GM19468 (cell line): ENCODE results near the gene KIR2DL1.
"Not testable (repeated sequence)": the region's sequence is repeated elsewhere in the genome, so short reads cannot be mapped to it uniquely, and the experiment has no call there.

ENCODE experiments used
- ATAC-seq: cut with Tn5 transposase; IDR thresholded peaks from one replicate; pipeline ENCODE4 v1.9.1; 2021; ENCODE audit warnings: mild to moderate bottlenecking, moderate library complexity, moderate number of reproducible peaks; ENCODE audit not compliant: unreplicated experiment; ENCODE audit errors: extremely low read depth

KIR2DL1 gene

GRCh38 chr19:54816251-54816650, 46.7 kb downstream of the KIR2DL1 start, which contains the start of gene KIR3DL1:
Gene KIR3DL1, plus strand, starts transcription at chr19:54816468.
- ATAC-seq = not testable (repeated sequence)

GRCh38 chr19:54817670-54818536, 48.3 kb downstream of the KIR2DL1 start:
- ATAC-seq = no peak

- ATAC-seq = not testable (repeated sequence)
Observed at GRCh38 chr19:54824416-54824815, 54.8 kb downstream of the KIR2DL1 start.

- not testable (repeated sequence) for ATAC-seq
Observed at GRCh38 chr19:54825326-54825725, 55.7 kb downstream of the KIR2DL1 start.

GRCh38 chr19:54828064-54828463, 58.5 kb downstream of the KIR2DL1 start:
- ATAC-seq = not testable (repeated sequence)

DNA sequence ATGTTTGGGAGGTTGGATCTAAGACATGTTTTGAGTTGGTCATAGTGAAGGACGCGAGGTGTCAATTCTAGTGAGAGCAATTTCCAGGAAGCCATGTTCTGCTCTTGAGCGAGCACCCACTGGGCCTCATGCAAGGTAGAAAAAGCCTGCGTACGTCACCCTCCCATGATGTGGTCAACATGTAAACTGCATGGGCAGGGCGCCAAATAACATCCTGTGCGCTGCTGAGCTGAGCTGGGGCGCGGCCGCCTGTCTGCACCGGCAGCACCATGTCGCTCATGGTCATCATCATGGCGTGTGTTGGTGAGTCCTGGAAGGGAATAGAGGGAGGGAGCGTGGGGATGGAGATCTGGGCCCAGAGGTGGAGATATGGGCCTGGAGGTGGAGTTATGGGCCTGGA, 62.9 kb downstream of the KIR2DL1 start, which contains the start of gene KIR2DS4:
Gene KIR2DS4 (plus strand): TSS at position 181 of the 400 bp plus-strand sequence.
- ATAC-seq = not testable (repeated sequence)
